ENCODE data around the gene CDK17.
"Not testable (repeated sequence)": the region's sequence is repeated elsewhere in the genome, so short reads cannot be mapped to it uniquely, and the experiment has no call there.

Gene CDK17

GRCh38 chr12:96431067-96431466 is 30.8 kb upstream of the CDK17 start:
- DNase-seq (ENCODE audit: insufficient read length) (no peak), FAIRE-seq (no peak)
- TF ChIP-seq TAF1 (IDR thresholded peaks at IDR 0.05; ENCODE audit: borderline replicate concordance, low read depth, low read length) = no peak
- no peak for TF ChIP-seq POLR2A (IDR thresholded peaks at IDR 0.05; ENCODE audit: low read depth, low read length)
- no peak for TF ChIP-seq POLR2AphosphoS5 (IDR thresholded peaks at IDR 0.05; ENCODE audit: low read depth, low read length)

- no peak for TF ChIP-seq POLR2A (IDR thresholded peaks at IDR 0.05; ENCODE audit: low read depth, low read length)
- no peak for DNase-seq (ENCODE audit: insufficient read length)
- no peak for FAIRE-seq
These were observed 27.1 kb upstream of the CDK17 start for GRCh38 chr12:96427269-96427729.

- no peak for DNase-seq (ENCODE audit: insufficient read length)
- TF ChIP-seq TAF1 (IDR thresholded peaks at IDR 0.05; ENCODE audit: borderline replicate concordance, low read depth, low read length) (no peak), POLR2A (IDR thresholded peaks at IDR 0.05; ENCODE audit: low read depth, low read length) (no peak), POLR2AphosphoS5 (IDR thresholded peaks at IDR 0.05; ENCODE audit: low read depth, low read length) (no peak)
- FAIRE-seq = no peak
These were observed 25.7 kb upstream of the CDK17 start for GRCh38 chr12:96425951-96426350.

- no peak for DNase-seq (ENCODE audit: insufficient read length)
- TF ChIP-seq POLR2AphosphoS5 (IDR thresholded peaks at IDR 0.05; ENCODE audit: low read depth, low read length) (no peak), TAF1 (IDR thresholded peaks at IDR 0.05; ENCODE audit: borderline replicate concordance, low read depth, low read length) (no peak), POLR2A (IDR thresholded peaks at IDR 0.05; ENCODE audit: low read depth, low read length) (no peak)
- FAIRE-seq = no peak
These were observed 25.1 kb upstream of the CDK17 start for GRCh38 chr12:96425321-96425720.

GRCh38 chr12:96424601-96425000 is 24.4 kb upstream of the CDK17 start:
- DNase-seq (ENCODE audit: insufficient read length) = no peak
- FAIRE-seq = no peak
- TF ChIP-seq POLR2AphosphoS5 (IDR thresholded peaks at IDR 0.05; ENCODE audit: low read depth, low read length) (no peak), POLR2A (IDR thresholded peaks at IDR 0.05; ENCODE audit: low read depth, low read length) (no peak), TAF1 (IDR thresholded peaks at IDR 0.05; ENCODE audit: borderline replicate concordance, low read depth, low read length) (no peak)

- FAIRE-seq (no peak), DNase-seq (ENCODE audit: insufficient read length) (no peak)
- TF ChIP-seq POLR2A (IDR thresholded peaks at IDR 0.05; ENCODE audit: low read depth, low read length) (no peak), TAF1 (IDR thresholded peaks at IDR 0.05; ENCODE audit: borderline replicate concordance, low read depth, low read length) (no peak), POLR2AphosphoS5 (IDR thresholded peaks at IDR 0.05; ENCODE audit: low read depth, low read length) (no peak)
These were observed 22.0 kb upstream of the CDK17 start for GRCh38 chr12:96422192-96422591.

- DNase-seq (ENCODE audit: insufficient read length) (no peak), FAIRE-seq (peak; percentile 70)
- TF ChIP-seq TAF1 (IDR thresholded peaks at IDR 0.05; ENCODE audit: borderline replicate concordance, low read depth, low read length) = no peak
- TF ChIP-seq POLR2A (IDR thresholded peaks at IDR 0.05; ENCODE audit: low read depth, low read length) = no peak
- TF ChIP-seq POLR2AphosphoS5 (IDR thresholded peaks at IDR 0.05; ENCODE audit: low read depth, low read length) = no peak
These were observed 20.8 kb upstream of the CDK17 start for GRCh38 chr12:96421014-96421413.

GRCh38 chr12:96420277-96420835 is 20.1 kb upstream of the CDK17 start:
- no peak for FAIRE-seq
- TF ChIP-seq POLR2AphosphoS5 (IDR thresholded peaks at IDR 0.05; ENCODE audit: low read depth, low read length) = no peak
- no peak for TF ChIP-seq POLR2A (IDR thresholded peaks at IDR 0.05; ENCODE audit: low read depth, low read length)
- no peak for TF ChIP-seq TAF1 (IDR thresholded peaks at IDR 0.05; ENCODE audit: borderline replicate concordance, low read depth, low read length)
- DNase-seq (ENCODE audit: insufficient read length) = no peak

GRCh38 chr12:96419576-96420276 is 19.5 kb upstream of the CDK17 start:
- TF ChIP-seq POLR2A (IDR thresholded peaks at IDR 0.05; ENCODE audit: low read depth, low read length) (no peak), POLR2AphosphoS5 (IDR thresholded peaks at IDR 0.05; ENCODE audit: low read depth, low read length) (no peak)
- FAIRE-seq = peak; percentile 33

GRCh38 chr12:96417688-96418087 is 17.4 kb upstream of the CDK17 start:
- peak; percentile 73 for FAIRE-seq
- DNase-seq (ENCODE audit: insufficient read length) = not testable (repeated sequence)

More at GRCh38 chr12:96419576-96420276, 19.5 kb upstream of the CDK17 start:
- DNase-seq (ENCODE audit: insufficient read length) = no peak

GRCh38 chr12:96416033-96416799 is 16.0 kb upstream of the CDK17 start:
- no peak for TF ChIP-seq POLR2A (IDR thresholded peaks at IDR 0.05; ENCODE audit: low read depth, low read length)
- no peak for TF ChIP-seq TAF1 (IDR thresholded peaks at IDR 0.05; ENCODE audit: borderline replicate concordance, low read depth, low read length)
- no peak for TF ChIP-seq POLR2AphosphoS5 (IDR thresholded peaks at IDR 0.05; ENCODE audit: low read depth, low read length)
- FAIRE-seq = no peak
- DNase-seq (ENCODE audit: insufficient read length) = no peak

- DNase-seq (ENCODE audit: insufficient read length) = no peak
- TF ChIP-seq TAF1 (IDR thresholded peaks at IDR 0.05; ENCODE audit: borderline replicate concordance, low read depth, low read length) (no peak), POLR2A (IDR thresholded peaks at IDR 0.05; ENCODE audit: low read depth, low read length) (no peak), POLR2AphosphoS5 (IDR thresholded peaks at IDR 0.05; ENCODE audit: low read depth, low read length) (no peak)
- FAIRE-seq = no peak
These were observed 14.4 kb upstream of the CDK17 start for GRCh38 chr12:96414637-96415036.

All from GM12892 (cell line).